ENCODE measurements around the gene EVL.

DNA sequence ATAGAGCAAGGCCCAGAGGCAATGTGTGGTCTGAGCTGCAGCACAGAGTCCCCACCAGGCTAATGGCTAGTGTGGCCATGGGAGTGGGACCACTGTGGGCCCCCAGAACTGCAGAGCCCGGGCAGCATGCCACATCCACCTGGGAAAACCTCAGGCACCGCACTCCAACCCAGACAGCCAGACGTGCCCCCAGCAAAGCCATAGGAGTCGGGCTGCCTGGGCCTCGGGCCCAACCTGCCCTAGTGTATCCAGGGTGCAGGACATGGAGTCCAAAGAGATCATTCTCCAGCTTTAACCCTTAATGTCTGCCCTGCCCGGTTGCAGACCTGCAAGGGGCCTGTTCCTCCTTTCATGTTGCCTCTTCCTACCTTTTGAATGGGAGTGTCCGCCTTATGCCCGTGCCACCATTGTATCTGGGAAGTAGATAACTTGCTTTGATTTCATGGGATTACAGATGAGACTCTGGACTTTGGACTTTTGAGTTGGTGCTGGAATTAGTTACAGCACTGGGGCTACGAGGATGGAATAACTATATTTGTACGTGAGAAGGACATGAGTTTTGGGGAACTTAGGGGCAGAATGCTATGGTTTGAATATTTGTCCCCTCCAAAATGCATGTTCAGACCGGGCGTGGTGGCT is 123.3 kb downstream of the EVL start:
- TF ChIP-seq, protein P1, sequence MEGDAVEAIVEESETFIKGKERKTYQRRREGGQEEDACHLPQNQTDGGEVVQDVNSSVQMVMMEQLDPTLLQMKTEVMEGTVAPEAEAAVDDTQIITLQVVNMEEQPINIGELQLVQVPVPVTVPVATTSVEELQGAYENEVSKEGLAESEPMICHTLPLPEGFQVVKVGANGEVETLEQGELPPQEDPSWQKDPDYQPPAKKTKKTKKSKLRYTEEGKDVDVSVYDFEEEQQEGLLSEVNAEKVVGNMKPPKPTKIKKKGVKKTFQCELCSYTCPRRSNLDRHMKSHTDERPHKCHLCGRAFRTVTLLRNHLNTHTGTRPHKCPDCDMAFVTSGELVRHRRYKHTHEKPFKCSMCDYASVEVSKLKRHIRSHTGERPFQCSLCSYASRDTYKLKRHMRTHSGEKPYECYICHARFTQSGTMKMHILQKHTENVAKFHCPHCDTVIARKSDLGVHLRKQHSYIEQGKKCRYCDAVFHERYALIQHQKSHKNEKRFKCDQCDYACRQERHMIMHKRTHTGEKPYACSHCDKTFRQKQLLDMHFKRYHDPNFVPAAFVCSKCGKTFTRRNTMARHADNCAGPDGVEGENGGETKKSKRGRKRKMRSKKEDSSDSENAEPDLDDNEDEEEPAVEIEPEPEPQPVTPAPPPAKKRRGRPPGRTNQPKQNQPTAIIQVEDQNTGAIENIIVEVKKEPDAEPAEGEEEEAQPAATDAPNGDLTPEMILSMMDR (IDR thresholded peaks at IDR 0.05), result no peak
- TF ChIP-seq POLR2AphosphoS5 (IDR thresholded peaks at IDR 0.05), result no peak
- TF ChIP-seq POLR2A (IDR thresholded peaks at IDR 0.05), result no peak

All from prostate gland (tissue), 2 donors.